HG02884 (cell line): Measurements from ENCODE around the gene BAG5.
A peak's percentile ranks its signal among the peaks of the same experiment; 100 is the strongest.
"Not testable (repeated sequence)": the region's sequence is repeated elsewhere in the genome, so short reads cannot be mapped to it uniquely, and the experiment has no call there.

Experiments
- ATAC-seq: cut with Tn5 transposase; IDR thresholded peaks from one replicate; pipeline ENCODE4 v1.9.1; 2021; ENCODE audit warnings: mild to moderate bottlenecking, moderate library complexity; ENCODE audit not compliant: unreplicated experiment

BAG5 gene, protein sequence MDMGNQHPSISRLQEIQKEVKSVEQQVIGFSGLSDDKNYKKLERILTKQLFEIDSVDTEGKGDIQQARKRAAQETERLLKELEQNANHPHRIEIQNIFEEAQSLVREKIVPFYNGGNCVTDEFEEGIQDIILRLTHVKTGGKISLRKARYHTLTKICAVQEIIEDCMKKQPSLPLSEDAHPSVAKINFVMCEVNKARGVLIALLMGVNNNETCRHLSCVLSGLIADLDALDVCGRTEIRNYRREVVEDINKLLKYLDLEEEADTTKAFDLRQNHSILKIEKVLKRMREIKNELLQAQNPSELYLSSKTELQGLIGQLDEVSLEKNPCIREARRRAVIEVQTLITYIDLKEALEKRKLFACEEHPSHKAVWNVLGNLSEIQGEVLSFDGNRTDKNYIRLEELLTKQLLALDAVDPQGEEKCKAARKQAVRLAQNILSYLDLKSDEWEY

DNA sequence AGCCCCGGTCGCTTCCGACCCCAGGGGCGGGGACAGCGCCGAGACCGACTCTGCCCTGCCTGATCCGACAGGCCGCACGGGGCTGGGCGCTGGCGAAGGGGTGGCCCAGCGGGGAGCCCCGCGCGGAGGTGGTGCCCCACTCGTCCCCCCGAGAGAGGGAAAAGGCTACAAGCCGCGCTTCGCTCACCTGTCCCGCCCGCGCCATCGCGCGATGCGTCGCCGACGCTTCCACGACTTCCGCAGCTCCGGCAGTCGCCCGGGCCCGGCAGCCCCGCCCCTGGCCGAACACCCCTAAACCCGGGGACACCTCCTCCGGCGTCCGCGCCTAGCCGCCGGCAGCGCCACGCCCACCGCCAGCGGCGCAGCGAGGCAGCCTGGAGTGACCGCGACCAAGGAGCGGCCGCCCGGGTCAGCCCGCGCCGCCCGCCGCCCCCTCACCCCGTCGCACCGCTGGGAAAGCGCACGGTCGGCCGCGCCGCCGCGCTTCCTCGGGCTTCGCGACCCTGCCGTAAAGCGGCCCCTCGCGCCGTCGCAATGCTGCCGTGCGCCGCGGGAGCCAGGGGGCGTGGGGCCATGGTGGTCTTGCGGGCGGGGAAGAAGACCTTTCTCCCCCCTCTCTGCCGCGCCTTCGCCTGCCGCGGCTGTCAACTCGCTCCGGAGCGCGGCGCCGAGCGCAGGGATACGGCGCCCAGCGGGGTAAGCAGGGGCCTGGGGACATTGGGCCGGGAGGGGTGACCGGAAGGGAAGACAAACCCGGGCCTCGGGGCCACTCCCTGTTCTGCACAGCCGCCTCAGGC is at the start of gene BAG5, which contains the start of gene COA8:
Gene BAG5 (minus strand): TSS at position 229 of the 797 bp plus-strand sequence. CDS start 1,493 bp downstream, outside the sequence.
Gene COA8 (plus strand): TSS at position 532 of the 797 bp plus-strand sequence. CDS start 42 bp downstream, at position 574.
- ATAC-seq = peak; percentile 75

DNA sequence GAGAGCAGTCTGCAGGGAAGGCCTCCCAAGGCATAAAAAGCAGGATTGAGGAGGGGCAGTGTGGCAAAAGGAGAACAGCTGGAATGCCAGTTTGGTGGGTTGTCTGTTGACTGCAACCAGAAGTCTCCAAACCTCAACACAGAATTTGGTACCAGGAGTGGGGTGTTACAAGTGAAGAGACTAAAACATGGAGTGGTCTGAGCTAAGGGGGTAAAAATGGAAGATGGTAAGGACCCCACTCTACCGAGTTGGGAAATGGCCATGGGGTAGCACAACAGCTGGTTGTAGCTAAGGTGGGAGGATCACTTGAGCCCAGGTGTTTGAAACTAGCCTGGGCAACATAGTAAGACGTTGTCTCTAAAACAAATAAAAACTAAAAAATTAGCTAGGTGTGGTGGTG is 48.8 kb upstream of the BAG5 start:
- no peak for ATAC-seq

DNA sequence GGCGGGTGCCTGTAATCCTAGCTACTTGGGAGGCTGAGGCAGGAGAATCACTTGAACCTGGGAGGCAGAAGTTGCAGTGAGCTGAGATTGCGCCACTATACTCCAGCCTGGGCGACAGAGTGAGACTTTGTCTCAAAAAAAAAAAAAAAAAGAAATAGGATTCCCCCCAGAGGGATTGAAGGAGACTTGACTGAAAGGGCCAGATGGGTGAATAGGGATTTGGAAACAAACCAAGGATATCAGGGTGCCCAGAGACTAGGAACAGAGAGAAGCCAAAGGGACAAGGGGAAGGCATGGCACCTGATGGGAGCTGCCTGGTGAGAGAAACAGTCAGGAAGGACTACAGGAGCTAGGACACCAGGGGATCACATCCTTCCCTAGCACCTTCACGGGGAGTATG is 46.6 kb upstream of the BAG5 start:
- not testable (repeated sequence) for ATAC-seq

- no peak for ATAC-seq
Observed at GRCh38 chr14:103607822-103608221, 45.4 kb upstream of the BAG5 start.

DNA sequence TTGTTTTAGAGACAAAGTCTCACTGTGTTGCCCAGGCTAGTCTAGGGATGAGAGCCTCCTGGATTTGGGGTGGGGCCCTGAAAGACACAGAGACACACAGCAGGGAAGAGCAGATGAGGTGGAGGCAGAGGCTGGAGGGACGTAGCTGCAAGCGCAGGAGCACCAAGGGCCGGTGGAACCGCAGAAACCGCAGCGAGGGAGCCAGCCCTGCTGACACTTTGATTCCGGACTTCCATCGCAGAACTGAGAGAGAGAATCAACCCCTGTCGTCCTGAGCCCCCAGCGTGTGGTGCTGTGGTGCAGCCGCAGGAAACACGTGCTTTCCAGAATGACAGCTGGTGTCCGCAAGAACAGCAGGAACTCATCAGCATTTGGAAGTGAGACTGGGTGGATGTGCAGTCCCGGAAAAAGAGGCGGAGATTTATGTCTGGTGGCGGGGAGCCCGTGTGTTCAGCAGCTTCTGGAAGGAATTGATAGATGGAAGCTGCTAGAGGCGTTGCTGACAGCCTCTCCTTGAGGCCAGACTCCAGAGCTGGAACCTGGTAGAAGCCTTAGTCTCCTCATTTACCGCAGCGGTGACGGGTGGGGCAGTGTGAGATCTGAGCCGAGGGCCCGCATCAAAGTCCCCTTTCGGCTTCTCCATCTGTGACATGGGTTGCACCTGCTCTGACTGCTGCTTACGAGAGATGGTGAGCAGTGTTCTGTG is 44.7 kb upstream of the BAG5 start:
- ATAC-seq = no peak

- no peak for ATAC-seq
Observed at GRCh38 chr14:103604620-103605019, 42.2 kb upstream of the BAG5 start.

DNA sequence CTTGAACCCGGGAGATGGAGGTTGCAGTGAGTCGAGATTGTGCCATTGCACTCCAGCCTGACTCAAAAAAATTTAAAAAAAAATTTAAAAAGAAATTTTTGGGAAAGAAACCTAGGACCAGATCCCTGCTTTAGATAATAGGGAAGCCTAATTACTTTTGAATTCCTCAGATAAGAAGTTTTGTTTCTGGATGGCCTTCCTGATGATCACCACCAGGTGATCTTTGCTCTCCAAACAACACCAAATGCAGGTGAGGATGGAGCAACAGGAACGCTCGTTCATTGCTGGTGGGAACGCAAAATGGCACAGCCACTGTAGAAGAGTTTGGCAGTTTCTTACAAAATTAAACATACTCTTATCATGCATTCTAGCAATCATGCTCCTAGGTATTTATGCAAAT is 38.0 kb upstream of the BAG5 start:
- ATAC-seq = no peak

- no peak for ATAC-seq
Observed at GRCh38 chr14:103597623-103598377, 35.3 kb upstream of the BAG5 start.

DNA sequence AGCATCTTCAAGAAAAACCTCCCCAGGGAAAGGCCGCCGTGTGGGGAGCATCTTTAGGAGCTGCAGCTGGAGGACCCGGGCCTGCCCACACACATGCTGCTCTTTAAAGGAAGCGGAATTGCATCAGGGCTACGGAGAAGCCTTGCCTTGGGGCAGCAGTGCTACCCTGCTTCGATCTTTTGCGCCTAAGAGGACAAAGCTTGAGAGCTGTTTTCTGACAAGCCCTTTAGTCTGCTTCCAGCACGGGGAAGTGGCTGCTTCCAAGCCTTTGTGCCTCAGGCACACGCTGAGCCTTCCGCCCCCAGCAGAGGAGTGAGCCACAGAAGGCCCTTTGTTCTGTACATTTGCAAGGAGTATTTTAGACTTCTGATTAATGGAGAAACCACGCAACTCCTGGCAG is 31.8 kb upstream of the BAG5 start:
- no peak for ATAC-seq

DNA sequence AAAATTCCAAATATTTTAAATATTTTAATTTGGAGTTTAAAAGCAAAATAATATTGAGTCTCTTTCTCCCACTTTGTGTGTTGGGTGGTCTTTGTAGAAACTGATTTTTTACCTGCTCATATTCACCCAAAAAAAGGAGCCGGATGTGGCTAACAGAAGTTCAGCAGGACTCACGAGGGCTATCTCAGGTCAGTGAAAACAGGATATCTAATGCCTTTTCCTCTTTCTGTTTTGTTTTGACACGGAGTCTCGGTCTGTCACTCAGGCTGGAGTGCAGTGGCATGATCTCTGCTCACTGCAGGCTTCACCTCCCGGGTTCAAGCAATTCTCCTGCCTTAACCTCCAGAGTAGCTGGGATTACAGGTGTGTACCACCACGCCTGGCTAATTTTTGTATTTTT is 31.1 kb upstream of the BAG5 start:
- ATAC-seq = peak; percentile 52

GRCh38 chr14:103584326-103584915 is 22.0 kb upstream of the BAG5 start:
- no peak for ATAC-seq

DNA sequence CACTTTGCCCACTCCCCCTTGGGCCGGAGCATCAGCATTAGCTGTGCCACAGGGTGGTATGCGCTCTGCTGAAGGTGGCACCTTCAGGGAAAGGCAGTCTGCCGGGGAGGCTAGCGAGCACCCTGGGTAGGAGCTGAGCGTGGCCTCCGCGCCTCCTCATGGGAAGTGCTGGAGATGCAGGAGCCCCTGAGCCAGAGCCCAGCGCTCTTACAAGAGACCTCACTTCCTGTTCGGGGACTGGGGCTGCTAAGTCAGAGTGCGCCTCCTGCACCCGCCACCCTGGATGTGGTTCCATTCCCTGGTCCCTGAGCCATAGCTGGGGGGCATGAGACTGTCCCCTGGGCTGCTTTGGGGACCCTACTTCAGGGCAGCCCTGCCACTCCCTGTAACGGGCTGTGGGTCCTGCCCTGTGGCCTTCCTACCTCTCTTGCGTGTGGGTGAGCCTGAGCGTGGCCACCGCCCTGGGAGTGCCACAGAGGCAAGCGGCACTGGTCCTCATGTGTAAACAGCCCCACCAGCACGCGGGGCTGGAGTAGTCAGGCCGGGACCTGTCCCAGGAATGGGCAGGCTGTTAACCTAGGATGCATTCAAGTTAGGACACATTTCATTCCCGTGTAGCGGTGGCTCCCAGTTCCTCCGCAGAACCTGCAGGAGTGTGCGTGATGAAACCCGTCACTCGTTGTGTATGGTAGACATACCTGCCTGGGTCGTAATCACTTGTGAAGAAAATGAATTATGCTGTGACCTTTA is 19.7 kb upstream of the BAG5 start:
- ATAC-seq = no peak

- ATAC-seq = no peak
Observed at GRCh38 chr14:103581206-103581605, 18.7 kb upstream of the BAG5 start.

DNA sequence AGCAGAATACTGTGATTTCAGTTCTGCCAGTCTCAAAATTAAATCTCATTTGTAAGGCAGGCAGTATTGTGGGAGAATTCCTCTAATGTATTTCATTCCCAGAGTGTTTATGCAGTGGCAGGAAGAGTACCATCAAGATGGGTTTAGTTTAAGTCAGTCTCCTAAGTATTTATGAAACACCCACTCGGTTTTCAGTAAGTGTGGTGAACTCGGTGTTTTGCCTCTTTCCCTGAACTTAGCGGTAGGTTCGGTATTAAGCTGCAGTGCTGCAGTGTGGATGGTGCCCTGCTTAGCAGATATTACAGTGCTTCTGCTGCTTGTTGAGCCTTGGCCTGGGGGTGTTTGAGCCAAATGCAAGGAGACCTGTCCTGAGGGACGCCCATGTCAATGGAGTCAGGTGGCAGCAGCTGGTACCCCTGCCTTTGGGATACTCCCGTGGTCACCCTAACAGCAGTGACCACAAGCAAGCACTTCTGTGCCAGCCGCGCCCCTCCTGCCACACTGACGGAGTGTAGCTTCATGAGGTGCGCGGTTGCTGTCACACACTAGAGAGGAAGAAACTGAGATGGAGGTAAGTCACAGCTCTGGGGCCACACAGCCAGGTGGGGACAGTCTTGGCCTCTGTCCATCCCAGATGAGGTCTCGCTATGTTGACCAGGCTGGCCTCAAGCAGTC is 16.1 kb upstream of the BAG5 start:
- no peak for ATAC-seq

- ATAC-seq = no peak
Observed at GRCh38 chr14:103576371-103577024, 14.0 kb upstream of the BAG5 start.

GRCh38 chr14:103574707-103575285 is 12.3 kb upstream of the BAG5 start:
- ATAC-seq = no peak

DNA sequence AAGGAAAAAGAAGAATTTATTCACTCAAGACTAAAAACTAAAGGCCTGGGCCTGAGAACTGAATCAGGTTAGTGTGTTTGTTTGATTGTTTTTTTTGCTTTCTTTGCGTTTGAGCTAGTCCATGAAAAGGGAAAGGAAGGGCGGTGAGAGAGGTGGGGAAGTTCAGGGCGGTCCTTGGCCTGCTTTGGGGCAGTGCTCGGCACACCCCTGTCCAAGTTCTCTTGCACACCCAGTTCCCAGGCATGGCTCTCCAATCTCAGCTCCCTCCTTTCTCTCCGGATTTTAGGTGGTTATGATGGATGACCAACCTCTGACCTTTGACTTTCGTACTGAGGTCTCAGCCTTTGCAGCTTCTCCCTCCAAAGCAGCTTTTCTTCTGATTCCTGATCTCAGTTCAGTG is 11.6 kb upstream of the BAG5 start:
- no peak for ATAC-seq

DNA sequence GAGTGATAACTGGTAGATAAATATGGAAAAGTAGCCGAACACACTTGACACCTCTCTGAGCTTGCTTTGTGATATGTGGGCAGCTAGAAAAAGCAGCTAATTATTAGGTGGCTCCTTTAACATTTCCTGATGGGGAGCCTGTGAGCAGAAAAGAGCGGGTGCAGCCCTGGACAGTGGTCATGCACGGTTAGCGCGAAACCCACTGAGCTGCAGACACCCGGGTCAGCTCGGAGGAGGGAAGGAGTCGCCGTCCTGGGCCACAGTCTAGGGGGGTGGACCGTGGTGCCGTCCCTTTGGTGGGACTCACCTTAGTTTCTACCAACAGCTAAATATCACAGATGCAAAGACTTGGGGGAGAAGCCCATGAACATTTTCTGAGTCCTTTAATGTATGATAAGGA is 7.0 kb upstream of the BAG5 start:
- no peak for ATAC-seq
